ENCODE measurements around the gene VAMP5. TPM values are rescaled to one million over a fixed set of nuclear protein-coding genes. Genes with fewer than 3 reads are reported as not detected.

Gene VAMP5
- total RNA-seq (ENCODE audit: low replicate concordance): 3.4 and 4.4 TPM in 2 replicates
- long read RNA-seq, partial matches to known transcripts: 0 of 1 reads
- long read RNA-seq, other reads (novel, unspliced or antisense): 0 of 1 reads

- Mint-ChIP-seq H3K4me3 (peak within 1 kb of the TSS; percentile 47), H3K9me3 (no peaks in the 10 kb centered on the region), H3K4me1 (ENCODE audit: unreplicated experiment) (peaks cover 30% of the 10 kb centered on the region), H3K36me3 (no peaks in the 10 kb centered on the region), H3K27ac (peak within 1 kb of the TSS; percentile 64), H3K27me3 (no peaks in the 10 kb centered on the region)
- TF ChIP-seq CTCF (conservative IDR thresholded peaks at IDR 0.05): no peak
- no peak for DNase-seq (ENCODE audit: extremely low spot score, unreplicated experiment)
Measured at GRCh38 chr2:85584354-85584856, at the start of gene VAMP5. Gene VAMP5 (plus strand): TSS chr2:85584431. CDS start chr2:85584491, 60 bp downstream.

- no peak overlapping the region for H3K4me3 Mint-ChIP-seq
- peaks cover 1% of the 10 kb centered on the region for H3K36me3 Mint-ChIP-seq
- no peak for DNase-seq (ENCODE audit: extremely low spot score, unreplicated experiment)
- no peaks in the 10 kb centered on the region for H3K9me3 Mint-ChIP-seq
- peaks cover 14% of the 10 kb centered on the region for H3K4me1 Mint-ChIP-seq (ENCODE audit: unreplicated experiment)
- no peak overlapping the region for H3K27ac Mint-ChIP-seq
- no peaks in the 10 kb centered on the region for H3K27me3 Mint-ChIP-seq
- no peak for TF ChIP-seq CTCF (conservative IDR thresholded peaks at IDR 0.05)
Measured at GRCh38 chr2:85534881-85535280, 49.4 kb upstream of the VAMP5 start.

GRCh38 chr2:85536479-85536878, 47.8 kb upstream of the VAMP5 start:
- peaks cover 19% of the 10 kb centered on the region for H3K4me1 Mint-ChIP-seq (ENCODE audit: unreplicated experiment)
- no peaks in the 10 kb centered on the region for H3K27me3 Mint-ChIP-seq
- peaks cover 17% of the 10 kb centered on the region for H3K36me3 Mint-ChIP-seq
- no peaks in the 10 kb centered on the region for H3K9me3 Mint-ChIP-seq
- no peak for DNase-seq (ENCODE audit: extremely low spot score, unreplicated experiment)
- no peak overlapping the region for H3K4me3 Mint-ChIP-seq
- TF ChIP-seq CTCF (conservative IDR thresholded peaks at IDR 0.05): no peak
- H3K27ac Mint-ChIP-seq: peak overlapping the region; percentile 38

GRCh38 chr2:85537600-85538506, 46.4 kb upstream of the VAMP5 start:
- no peaks in the 10 kb centered on the region for H3K27me3 Mint-ChIP-seq
- peaks cover 30% of the 10 kb centered on the region for H3K36me3 Mint-ChIP-seq
- no peak for DNase-seq (ENCODE audit: extremely low spot score, unreplicated experiment)
- peak overlapping the region; percentile 98 for H3K27ac Mint-ChIP-seq
- H3K9me3 Mint-ChIP-seq: no peaks in the 10 kb centered on the region
- H3K4me1 Mint-ChIP-seq (ENCODE audit: unreplicated experiment): peaks cover 33% of the 10 kb centered on the region
- peak overlapping the region; percentile 94 for H3K4me3 Mint-ChIP-seq
- no peak for TF ChIP-seq CTCF (conservative IDR thresholded peaks at IDR 0.05)

- peaks cover 36% of the 10 kb centered on the region for H3K36me3 Mint-ChIP-seq
- H3K4me1 Mint-ChIP-seq (ENCODE audit: unreplicated experiment): peaks cover 39% of the 10 kb centered on the region
Measured at GRCh38 chr2:85538507-85539360, 45.5 kb upstream of the VAMP5 start, which contains the start of gene MAT2A. Gene MAT2A (plus strand): TSS chr2:85539168. CDS start chr2:85539288, 120 bp downstream.

More at GRCh38 chr2:85538507-85539360, 45.5 kb upstream of the VAMP5 start, which contains the start of gene MAT2A:
- TF ChIP-seq CTCF (conservative IDR thresholded peaks at IDR 0.05): peak; percentile 81
- Mint-ChIP-seq H3K27me3 (no peaks in the 10 kb centered on the region), H3K9me3 (no peaks in the 10 kb centered on the region), H3K27ac (peak within 1 kb of the TSS; percentile 98), H3K4me3 (peak within 1 kb of the TSS; percentile 94)
- peak; percentile 97 for DNase-seq (ENCODE audit: extremely low spot score, unreplicated experiment)
